CD4-positive, alpha-beta T cell treated with Interleukin-6 at 100 ng/mL for 8 hours (primary cell): ENCODE data around the gene SCAPER.

ENCODE experiments used
- DNase-seq: peaks from one replicate; pipeline ENCODE4 v3.0.0-alpha.2; 2020; ENCODE audit warnings: mixed read lengths, low spot score

Gene SCAPER

DNA sequence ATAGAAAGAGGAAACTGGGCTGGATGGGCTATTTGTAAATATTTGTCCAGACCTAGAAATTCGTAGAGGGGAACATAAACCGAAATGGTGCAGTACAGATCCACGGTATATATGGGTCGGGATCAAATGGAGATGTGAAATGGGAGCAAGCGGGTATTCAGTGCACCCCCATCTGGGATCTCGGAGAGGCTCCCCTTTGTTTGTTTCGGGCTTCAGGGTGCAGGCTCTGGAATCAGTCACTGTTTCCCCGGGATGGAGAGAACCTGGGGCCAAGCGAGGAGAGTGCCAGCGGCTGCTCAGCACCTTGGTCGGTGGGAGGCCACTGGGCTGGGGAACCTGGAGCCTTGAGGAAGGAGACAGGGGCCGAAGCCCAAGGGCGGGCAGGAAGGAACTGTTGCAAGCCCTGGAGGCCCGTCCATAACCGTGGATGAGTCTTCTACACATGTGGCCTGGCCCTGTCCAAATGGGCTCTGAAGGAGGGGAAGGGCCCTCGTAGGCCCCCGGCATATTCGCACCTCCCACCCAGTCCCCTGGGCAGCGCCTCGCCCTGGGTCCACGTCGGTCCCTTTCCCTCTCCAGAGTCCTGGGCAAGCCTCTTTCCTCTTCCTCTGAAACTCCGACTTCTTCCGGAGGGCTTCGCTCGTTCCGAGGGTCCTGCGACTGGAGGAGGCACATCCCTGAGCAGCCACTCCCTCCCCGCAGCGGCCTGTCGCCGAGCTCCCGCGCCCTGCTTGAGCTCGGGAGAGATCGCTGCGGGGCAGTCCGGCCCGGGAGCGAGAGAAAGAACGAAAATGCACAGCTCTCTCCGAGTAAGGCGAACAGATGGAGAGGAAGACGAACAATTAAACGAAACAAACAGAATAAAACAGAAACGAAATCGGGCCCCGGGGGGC lies 565.6 kb downstream of the SCAPER start:
- DNase-seq = no peak

GRCh38 chr15:76338486-76339304 lies 566.4 kb downstream of the SCAPER start:
- no peak for DNase-seq

GRCh38 chr15:76337696-76338485 lies 567.2 kb downstream of the SCAPER start:
- no peak for DNase-seq

- no peak for DNase-seq
Measured at GRCh38 chr15:76337059-76337695, 568.0 kb downstream of the SCAPER start.

- DNase-seq = no peak
Measured at GRCh38 chr15:76336254-76337058, 568.7 kb downstream of the SCAPER start, which contains the start of gene ISL2. Gene ISL2, plus strand, starts transcription at chr15:76336773. Its CDS starts 111 bp downstream, at chr15:76336884.

- no peak for DNase-seq
Measured at GRCh38 chr15:76335307-76336253, 569.6 kb downstream of the SCAPER start.

DNA sequence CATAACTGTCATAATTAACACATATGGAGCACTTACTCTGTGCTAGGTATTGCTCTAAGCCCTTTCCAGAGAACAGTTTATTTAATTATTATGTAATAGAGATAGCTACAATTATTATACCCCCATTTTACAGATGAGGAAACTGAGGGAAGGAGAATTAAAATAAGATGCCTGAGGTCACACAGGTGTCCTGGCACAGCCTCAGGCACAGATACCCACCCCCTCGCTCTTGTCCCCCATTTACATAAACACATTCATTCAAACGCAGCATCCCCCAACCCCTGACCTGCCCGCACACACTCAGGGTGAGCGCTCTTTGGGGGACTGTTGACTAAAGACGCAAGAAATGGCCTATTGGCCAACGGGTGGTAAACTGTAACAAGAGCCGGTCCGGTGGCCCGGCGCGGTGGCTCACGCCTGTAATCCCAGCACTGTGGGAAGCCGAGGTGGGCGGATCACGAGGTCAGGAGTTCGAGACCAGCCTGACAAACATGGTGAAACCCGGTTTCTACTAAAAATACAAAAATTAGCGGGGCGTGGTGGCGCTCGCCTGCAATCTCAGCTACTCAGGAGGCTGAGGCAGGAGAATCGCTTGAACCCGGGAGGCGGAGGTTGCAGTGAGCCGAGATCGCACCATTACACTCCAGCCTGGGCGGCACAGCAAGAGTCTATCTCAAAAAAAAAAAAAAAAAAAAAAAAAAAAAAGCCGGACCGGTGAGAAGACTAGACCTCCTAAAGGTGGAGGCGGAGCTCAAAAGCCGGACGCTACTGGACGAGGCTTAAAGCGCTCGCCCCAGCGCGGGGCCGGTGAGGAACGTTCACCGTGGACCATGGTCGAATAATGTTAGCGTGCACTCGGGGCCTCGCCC lies 570.5 kb downstream of the SCAPER start:
- no peak for DNase-seq

DNA sequence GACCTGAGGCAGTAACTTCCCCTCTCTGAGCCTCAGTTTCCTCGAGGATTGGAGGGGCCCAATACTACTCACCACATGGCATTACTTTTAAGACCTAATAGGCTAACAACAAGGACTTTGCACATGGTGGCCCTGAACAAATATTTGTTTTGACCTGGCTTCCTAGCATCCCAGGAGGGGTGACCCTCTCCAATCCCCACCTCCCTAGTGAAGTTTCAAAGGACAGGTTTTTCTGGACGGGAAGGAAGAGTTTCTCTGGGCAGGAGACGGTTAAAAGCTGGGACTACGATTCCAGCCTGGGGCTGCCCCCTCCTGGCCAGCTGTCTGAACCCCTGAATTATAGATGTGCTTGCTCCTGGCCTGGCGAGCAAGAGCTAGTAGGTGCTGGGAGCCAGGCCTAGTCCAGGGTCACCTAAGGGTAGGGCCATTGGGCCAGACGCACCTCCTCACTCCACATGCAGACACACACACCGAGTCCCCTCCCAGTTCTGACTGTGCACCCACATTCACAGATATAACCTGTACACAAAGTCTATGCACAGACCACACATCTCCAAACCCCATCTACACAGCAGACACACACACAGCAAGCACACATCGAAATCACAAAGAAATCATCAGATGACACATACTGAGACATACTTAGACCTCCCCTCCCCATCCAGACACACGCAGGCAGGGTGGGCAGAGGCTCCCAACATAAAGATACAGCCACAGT lies 571.3 kb downstream of the SCAPER start:
- no peak for DNase-seq

DNA sequence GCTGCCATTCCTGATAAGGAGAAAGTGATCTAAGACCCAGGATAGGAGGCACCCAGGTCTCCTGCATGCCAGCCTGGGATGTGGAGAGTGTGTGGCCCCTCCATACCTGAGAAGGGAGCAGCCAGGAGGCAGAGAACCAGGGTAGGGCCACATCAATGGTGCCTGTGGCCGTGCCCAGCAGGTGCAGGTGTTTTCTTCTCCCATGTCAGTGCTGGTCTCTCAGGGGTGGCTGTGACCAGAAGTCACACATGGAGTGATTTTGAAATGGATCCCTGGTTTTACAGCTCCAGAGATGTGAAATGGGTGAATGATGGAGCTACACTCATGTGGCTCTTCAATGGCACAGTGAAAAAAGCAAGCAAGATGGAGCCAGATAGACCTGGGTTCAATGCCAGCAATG lies 571.8 kb downstream of the SCAPER start:
- DNase-seq = no peak

DNA sequence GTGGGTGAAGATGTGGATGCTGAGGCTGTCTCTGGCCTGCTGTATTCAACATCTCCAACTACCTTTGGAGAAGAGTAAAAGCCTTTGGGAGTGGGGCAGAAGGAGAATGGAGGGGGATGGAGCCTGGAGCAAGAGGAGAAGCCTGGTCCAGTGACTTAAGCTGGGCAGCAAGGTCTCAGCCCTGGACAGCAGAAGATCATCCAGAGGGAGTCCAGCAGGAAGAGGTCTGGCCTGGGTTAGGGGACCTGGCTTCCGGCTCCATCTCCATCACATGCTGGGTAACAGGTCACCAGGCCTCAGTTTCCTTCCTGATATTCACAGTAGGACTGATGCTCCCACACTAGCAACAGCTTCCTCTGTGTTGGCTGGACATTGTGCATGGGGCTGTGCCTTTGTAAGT lies 572.3 kb downstream of the SCAPER start:
- no peak for DNase-seq

DNA sequence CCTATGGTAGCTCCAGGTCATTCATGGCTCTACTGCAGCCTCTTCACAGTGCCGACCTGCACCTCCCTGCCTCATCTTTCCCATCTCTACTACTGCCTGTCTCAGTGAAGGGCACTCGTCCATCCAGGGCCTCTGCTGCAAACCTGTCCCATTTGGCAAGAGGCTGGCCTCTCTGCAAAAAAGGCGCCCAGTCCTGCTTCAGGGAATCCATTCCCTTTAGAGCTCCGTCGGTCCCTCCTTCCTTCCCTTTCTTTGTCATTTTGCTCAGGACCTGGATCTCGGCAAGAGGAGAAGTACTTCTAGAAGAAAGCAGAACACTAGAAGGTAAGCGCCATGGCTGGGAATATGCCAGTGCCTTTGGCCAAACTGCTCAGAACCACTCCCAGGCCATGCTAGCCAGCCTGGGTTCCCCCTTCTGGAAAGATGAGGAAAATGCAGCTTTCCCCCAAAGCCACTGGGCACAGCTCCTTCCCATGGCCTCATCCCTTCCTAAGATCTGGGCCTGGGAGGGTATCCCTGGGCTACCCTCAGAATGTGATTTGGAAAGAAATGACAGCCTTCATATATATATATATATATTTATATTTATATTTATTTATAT lies 575.0 kb downstream of the SCAPER start:
- no peak for DNase-seq

GRCh38 chr15:76328958-76329357 lies 576.2 kb downstream of the SCAPER start:
- no peak for DNase-seq

- DNase-seq = no peak
Measured at GRCh38 chr15:76328106-76328696, 576.9 kb downstream of the SCAPER start.

GRCh38 chr15:76327191-76328105 lies 577.7 kb downstream of the SCAPER start:
- DNase-seq = no peak

GRCh38 chr15:76325704-76326103 lies 579.4 kb downstream of the SCAPER start:
- no peak for DNase-seq

- no peak for DNase-seq
Measured at GRCh38 chr15:76324066-76324465, 581.1 kb downstream of the SCAPER start.
